Amygdala (tissue), 56 donors: Measurements from ENCODE around the gene SYT7.
"Not testable (repeated sequence)": the region's sequence is repeated elsewhere in the genome, so short reads cannot be mapped to it uniquely, and the experiment has no call there.

Experiments used
- DNase-seq, 56 donors: peaks; one replicate each; lab custom pipeline; 2025; lab: John Stamatoyannopoulos, UW

Gene SYT7

GRCh38 chr11:61484541-61484940, 96.3 kb downstream of the SYT7 start:
- DNase-seq: no peak

DNA sequence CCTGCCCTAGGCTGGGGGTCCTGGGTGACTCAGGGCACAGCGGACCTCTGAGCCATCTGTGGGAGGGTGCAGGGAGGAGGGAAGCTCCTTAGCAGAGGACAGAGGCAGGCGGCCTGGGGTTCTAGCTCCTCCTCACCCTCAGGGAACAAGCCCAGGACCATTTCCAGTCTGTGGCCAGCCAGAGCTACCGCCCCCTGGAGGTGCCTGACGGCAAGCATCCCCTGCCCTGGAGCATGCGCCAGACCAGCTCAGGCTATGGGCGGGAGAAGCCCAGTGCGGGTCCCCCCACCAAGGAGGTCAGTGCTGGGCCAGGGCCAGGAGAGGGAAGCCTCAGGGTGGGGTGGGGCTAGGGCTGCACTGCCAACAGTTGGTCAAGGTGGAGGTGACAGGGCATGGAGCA, 98.4 kb downstream of the SYT7 start:
- no peak for DNase-seq

GRCh38 chr11:61481806-61482205, 99.1 kb downstream of the SYT7 start:
- DNase-seq: no peak

DNA sequence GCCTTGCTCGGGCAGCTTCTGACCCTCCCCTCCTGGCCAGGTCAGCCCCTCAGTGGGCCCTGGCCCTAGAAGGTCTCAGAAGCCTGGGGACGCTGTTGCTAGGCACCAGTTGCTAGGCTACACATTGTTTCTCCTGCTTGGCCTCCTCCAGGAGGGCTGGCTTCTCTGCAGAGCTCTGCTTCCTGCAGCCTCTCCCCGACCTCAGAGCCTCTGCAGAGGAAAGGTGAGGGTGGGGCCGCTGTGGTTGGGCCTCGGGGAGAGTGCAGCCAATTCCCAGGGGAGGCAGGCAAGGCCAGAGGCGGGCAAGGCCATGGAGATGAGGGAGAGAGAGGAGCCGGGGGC, 99.9 kb downstream of the SYT7 start:
- peak in 2 of 56 donors; percentile 18 for DNase-seq

GRCh38 chr11:61480261-61480993, 100.4 kb downstream of the SYT7 start:
- DNase-seq: no peak

- not testable (repeated sequence) for DNase-seq
Observed at GRCh38 chr11:61479360-61480058, 101.4 kb downstream of the SYT7 start.

GRCh38 chr11:61477727-61478148, 103.1 kb downstream of the SYT7 start:
- DNase-seq: peak in 18 of 56 donors; percentile 7 to 66 (median 23)

- DNase-seq: no peak
Observed at GRCh38 chr11:61477126-61477525, 103.8 kb downstream of the SYT7 start.

GRCh38 chr11:61476371-61476770, 104.5 kb downstream of the SYT7 start:
- DNase-seq: no peak

GRCh38 chr11:61475433-61475832, 105.4 kb downstream of the SYT7 start:
- no peak for DNase-seq

DNA sequence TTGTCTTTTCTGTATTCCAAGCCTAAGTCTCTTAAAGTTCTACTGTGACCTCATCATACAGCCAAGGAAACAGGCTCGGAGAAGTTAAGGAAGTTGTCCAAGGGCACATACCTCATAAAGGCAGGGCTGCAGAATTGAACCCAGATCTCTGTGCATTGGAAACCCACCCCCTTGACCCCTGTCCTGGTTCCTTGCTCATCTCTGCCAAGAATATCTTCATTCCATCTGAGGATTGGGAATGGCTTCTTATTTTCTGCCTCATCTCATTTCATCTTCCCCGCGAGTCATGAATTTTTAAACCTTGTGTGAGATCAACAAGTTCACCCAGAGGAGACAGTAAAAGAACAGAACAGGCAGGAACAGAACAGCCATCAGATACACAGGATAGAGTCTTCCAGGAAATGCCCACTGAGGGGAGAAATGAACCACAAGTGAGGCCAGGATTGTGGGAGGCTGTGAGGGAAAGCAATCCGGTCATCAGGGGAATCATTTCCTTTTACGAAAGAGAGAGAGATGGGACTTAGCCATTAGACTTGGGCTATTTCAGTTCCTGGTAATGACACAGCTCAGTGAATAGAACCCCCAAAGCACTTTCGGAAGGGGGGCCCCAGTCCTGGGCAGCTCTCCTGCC, 106.7 kb downstream of the SYT7 start:
- DNase-seq: no peak

GRCh38 chr11:61473370-61474012, 107.4 kb downstream of the SYT7 start:
- DNase-seq: peak in 10 of 56 donors; percentile 9 to 62 (median 28)

DNA sequence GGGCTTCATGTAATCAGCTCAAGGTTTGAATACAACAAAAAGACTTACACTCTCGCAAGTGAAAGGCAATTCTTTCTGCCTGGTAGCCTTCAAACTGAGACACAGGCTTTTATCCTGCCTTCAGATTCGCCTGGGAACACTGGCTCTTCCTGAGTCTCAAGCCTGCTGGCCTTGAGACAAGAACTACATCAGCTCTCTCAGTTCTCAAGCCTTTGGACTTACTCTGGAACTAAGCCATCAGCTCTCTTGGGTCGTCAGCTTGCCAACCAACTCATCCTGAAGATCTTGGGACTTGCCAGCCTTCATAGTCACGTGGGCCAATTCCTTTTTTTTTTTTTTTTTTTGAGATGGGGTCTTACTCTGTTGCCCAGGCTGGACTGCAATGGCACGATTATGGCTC, 108.0 kb downstream of the SYT7 start:
- peak in 13 of 56 donors; percentile 17 to 59 (median 47) for DNase-seq

DNA sequence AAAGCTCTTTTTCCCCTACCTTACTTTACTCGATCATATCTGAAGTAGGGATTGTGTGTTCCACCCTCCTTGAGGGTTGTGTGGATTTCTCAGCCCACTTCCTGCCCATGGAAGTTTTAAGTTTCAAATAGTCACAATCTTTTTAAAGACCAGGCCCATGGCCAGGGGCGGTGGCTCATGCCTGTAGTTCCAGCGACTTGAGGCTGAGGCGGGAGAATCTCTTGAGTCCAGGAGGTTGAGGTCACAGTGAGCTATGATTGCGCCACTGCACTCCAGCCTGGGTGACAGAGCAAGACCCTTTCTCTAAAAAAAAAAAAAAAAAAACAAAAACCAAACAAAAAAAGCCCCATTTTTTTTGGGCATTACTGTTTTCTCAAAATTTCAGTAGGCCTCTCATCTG, 108.6 kb downstream of the SYT7 start:
- no peak for DNase-seq

- DNase-seq: no peak
Observed at GRCh38 chr11:61468002-61468401, 112.9 kb downstream of the SYT7 start.

DNA sequence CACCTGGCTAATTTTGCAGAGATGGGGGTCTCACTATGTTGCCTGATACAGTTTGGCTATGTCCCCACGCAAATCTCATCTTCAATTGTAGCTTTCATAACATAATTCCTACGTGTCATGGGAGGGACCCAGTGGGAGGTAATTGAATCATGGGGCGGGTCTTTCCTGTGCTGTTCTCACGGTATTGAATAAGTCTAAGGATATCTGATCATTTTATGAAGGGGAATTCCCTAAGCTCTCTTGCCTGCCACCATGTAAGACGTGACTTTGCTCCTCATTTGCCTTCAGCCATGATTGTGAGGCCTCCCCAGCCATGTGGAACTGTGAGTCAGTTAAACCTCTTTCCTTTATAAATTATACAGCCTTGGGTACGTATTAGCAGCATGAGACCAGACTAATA, 113.3 kb downstream of the SYT7 start:
- DNase-seq: not testable (repeated sequence)
